HepG2 (cell line): Measurements from ENCODE around the gene PCSK6. TPM values are rescaled to one million over a fixed set of nuclear protein-coding genes. Genes with fewer than 3 reads are reported as not detected.

ENCODE experiments used
- CHD4 ChIP-seq: fragments of 200-600 bp; sonication (generic); IDR thresholded peaks from 2 replicates; pipeline ENCODE4 v1.7.0; 2017; ENCODE audit warnings: mild to moderate bottlenecking, low read length, borderline replicate concordance
- EP300 ChIP-seq, 3 experiments: sonication (generic) in 1 of 3; formaldehyde crosslinking in 1 of 3; IDR thresholded peaks; 2 replicates each; pipeline versions ENCODE4 v1.5.1 to v1.6.1; 2011 to 2020; ENCODE audit warnings: low read depth in 2 of 3, low read length in 2 of 3, borderline replicate concordance in 1 of 3, improper control_type of control experiment in 1 of 3, mild to moderate bottlenecking in 1 of 3, missing genetic modification reagents in 1 of 3, moderate library complexity in 1 of 3
- FIP1L1 ChIP-seq: fragments of 200-400 bp; formaldehyde crosslinking; IDR thresholded peaks from 2 replicates; pipeline ENCODE4 v1.6.1; 2018; ENCODE audit warnings: low read depth, mild to moderate bottlenecking, low read length, moderate library complexity, borderline replicate concordance; ENCODE audit not compliant: insufficient read depth
- FOSL1 ChIP-seq: sonication (generic); formaldehyde crosslinking; IDR thresholded peaks from 2 replicates; pipeline ENCODE4 v1.9.0; 2021; ENCODE audit warnings: missing genetic modification reagents, borderline replicate concordance
- HNRNPUL1 ChIP-seq: fragments of 200-400 bp; formaldehyde crosslinking; IDR thresholded peaks from 2 replicates; pipeline ENCODE4 v1.6.1; 2017; ENCODE audit warnings: low read depth, mild to moderate bottlenecking, low read length, moderate library complexity
- IRX3 ChIP-seq: sonication (generic); formaldehyde crosslinking; IDR thresholded peaks from 2 replicates; pipeline ENCODE4 v1.8.1; 2023; ENCODE audit warnings: mild to moderate bottlenecking, low read depth, missing genetic modification reagents, borderline replicate concordance
- NFATC3 ChIP-seq: sonication (generic); formaldehyde crosslinking; IDR thresholded peaks from 2 replicates; pipeline ENCODE4 v1.5.1; 2020; ENCODE audit warnings: mild to moderate bottlenecking, missing genetic modification reagents
- RBM22 ChIP-seq: fragments of 200-400 bp; formaldehyde crosslinking; optimal IDR thresholded peaks from 2 replicates; pipeline ENCODE3; 2017; ENCODE audit warnings: mild to moderate bottlenecking, low read length, moderate library complexity
- SALL2 ChIP-seq: sonication (generic); formaldehyde crosslinking; IDR thresholded peaks from 2 replicates; pipeline ENCODE4 v1.8.1; 2023; ENCODE audit warnings: mild to moderate bottlenecking, missing genetic modification reagents, inconsistent platforms
- SYNCRIP ChIP-seq: fragments of 200-400 bp; formaldehyde crosslinking; IDR thresholded peaks from 2 replicates; pipeline ENCODE4 v1.6.1; 2018; ENCODE audit warnings: mild to moderate bottlenecking, low read depth, low read length; ENCODE audit not compliant: insufficient read depth
- ZNF12 ChIP-seq: sonication (generic); formaldehyde crosslinking; IDR thresholded peaks from 2 replicates; pipeline ENCODE4 v1.5.0; 2020; ENCODE audit warnings: missing genetic modification reagents
- ZNF251 ChIP-seq: sonication (generic); formaldehyde crosslinking; IDR thresholded peaks from 2 replicates; pipeline ENCODE4 v1.9.0; 2021; ENCODE audit warnings: mild to moderate bottlenecking, missing genetic modification reagents
- ZNF382 ChIP-seq: sonication (generic); formaldehyde crosslinking; IDR thresholded peaks from 2 replicates; pipeline ENCODE4 v1.5.0; 2020; ENCODE audit warnings: missing genetic modification reagents, mild to moderate bottlenecking, borderline replicate concordance
- ZNF709 ChIP-seq: sonication (generic); formaldehyde crosslinking; IDR thresholded peaks from 2 replicates; pipeline ENCODE4 v1.5.0; 2020; ENCODE audit warnings: mild to moderate bottlenecking, missing genetic modification reagents
- polyA plus RNA-seq, 8 experiments: library from polyadenylated mRNA; depleted of rRNA in 3 of 8; stranded (reverse) in 7 of 8; unstranded in 1 of 8; fragments of >200 nt; fragmentation: Illumina TruSeq in 4 of 8; extraction: Trizol in 4 of 8; gene quantifications; 2 replicates each; pipeline versions ENCODE4 v1.2.1 to v1.2.3, GENCODE V29; 2011 to 2016; ENCODE audit warnings: low read depth in 4 of 8, missing spikeins in 1 of 8, mixed read lengths in 1 of 8; ENCODE audit not compliant: insufficient read depth in 1 of 8
- total RNA-seq, 5 experiments: library from RNA; depleted of rRNA; stranded (reverse); fragments of >200 nt; fragmentation: Illumina TruSeq; extraction: Trizol; gene quantifications; 2 replicates each; pipeline ENCODE4 v1.2.3, GENCODE V29; 2016; ENCODE audit warnings: low read depth in 1 of 5
- TF ChIP-seq, protein P1 (sequence below): sonication (generic); formaldehyde crosslinking; IDR thresholded peaks from 2 replicates; pipeline ENCODE4 v1.5.0; 2020; ENCODE audit warnings: mild to moderate bottlenecking, missing genetic modification reagents, borderline replicate concordance
- TF ChIP-seq, protein P2 (sequence below): sonication (generic); formaldehyde crosslinking; IDR thresholded peaks from 2 replicates; pipeline ENCODE4 v1.4.0; 2020; ENCODE audit warnings: missing genetic modification reagents
- TF ChIP-seq, protein P3 (sequence below): sonication (generic); formaldehyde crosslinking; IDR thresholded peaks from 2 replicates; pipeline ENCODE4 v1.5.0; 2020; ENCODE audit warnings: mild to moderate bottlenecking, missing genetic modification reagents, moderate library complexity

Gene PCSK6
- total and polyA plus RNA-seq, 2 of the 13 experiments (the other 11 are each of a cell fraction or from before 2014, with no cell fraction given) = 56.5 to 155 TPM

DNA sequence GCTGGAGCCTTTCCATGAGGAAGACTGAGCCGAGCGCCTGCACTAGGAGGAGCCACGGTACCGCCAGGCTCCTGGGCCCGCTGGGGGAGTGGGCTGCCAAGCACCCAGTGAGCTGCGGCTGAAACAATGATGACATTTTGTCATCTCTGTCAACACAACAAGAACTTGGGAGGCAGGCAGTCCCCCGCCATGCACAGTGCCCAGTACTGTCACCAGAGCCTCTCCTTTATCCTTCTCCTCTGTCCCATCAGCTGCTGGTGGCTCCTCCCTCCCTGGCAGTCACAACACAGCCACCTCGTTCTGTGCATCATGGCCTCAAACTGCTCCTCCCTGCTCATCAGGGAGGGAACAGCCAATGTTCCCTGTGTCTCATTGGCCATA lies 34.0 kb upstream of the PCSK6 start (continued):
- TF ChIP-seq, protein P1, sequence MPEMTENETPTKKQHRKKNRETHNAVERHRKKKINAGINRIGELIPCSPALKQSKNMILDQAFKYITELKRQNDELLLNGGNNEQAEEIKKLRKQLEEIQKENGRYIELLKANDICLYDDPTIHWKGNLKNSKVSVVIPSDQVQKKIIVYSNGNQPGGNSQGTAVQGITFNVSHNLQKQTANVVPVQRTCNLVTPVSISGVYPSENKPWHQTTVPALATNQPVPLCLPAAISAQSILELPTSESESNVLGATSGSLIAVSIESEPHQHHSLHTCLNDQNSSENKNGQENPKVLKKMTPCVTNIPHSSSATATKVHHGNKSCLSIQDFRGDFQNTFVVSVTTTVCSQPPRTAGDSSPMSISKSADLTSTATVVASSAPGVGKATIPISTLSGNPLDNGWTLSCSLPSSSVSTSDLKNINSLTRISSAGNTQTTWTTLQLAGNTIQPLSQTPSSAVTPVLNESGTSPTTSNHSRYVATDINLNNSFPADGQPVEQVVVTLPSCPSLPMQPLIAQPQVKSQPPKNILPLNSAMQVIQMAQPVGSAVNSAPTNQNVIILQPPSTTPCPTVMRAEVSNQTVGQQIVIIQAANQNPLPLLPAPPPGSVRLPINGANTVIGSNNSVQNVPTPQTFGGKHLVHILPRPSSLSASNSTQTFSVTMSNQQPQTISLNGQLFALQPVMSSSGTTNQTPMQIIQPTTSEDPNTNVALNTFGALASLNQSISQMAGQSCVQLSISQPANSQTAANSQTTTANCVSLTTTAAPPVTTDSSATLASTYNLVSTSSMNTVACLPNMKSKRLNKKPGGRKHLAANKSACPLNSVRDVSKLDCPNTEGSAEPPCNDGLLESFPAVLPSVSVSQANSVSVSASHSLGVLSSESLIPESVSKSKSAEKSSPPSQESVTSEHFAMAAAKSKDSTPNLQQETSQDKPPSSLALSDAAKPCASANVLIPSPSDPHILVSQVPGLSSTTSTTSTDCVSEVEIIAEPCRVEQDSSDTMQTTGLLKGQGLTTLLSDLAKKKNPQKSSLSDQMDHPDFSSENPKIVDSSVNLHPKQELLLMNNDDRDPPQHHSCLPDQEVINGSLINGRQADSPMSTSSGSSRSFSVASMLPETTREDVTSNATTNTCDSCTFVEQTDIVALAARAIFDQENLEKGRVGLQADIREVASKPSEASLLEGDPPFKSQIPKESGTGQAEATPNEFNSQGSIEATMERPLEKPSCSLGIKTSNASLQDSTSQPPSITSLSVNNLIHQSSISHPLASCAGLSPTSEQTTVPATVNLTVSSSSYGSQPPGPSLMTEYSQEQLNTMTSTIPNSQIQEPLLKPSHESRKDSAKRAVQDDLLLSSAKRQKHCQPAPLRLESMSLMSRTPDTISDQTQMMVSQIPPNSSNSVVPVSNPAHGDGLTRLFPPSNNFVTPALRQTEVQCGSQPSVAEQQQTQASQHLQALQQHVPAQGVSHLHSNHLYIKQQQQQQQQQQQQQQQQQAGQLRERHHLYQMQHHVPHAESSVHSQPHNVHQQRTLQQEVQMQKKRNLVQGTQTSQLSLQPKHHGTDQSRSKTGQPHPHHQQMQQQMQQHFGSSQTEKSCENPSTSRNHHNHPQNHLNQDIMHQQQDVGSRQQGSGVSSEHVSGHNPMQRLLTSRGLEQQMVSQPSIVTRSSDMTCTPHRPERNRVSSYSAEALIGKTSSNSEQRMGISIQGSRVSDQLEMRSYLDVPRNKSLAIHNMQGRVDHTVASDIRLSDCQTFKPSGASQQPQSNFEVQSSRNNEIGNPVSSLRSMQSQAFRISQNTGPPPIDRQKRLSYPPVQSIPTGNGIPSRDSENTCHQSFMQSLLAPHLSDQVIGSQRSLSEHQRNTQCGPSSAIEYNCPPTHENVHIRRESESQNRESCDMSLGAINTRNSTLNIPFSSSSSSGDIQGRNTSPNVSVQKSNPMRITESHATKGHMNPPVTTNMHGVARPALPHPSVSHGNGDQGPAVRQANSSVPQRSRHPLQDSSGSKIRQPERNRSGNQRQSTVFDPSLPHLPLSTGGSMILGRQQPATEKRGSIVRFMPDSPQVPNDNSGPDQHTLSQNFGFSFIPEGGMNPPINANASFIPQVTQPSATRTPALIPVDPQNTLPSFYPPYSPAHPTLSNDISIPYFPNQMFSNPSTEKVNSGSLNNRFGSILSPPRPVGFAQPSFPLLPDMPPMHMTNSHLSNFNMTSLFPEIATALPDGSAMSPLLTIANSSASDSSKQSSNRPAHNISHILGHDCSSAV (CRISPR knock-in tag) = no peak
- TF ChIP-seq FIP1L1 (no peak), EP300 (IDR thresholded peaks at IDR 0.05; ENCODE audit: low read depth in 2 of 2, low read length in 2 of 2) (no peak), EP300 (CRISPR knock-in tag; IDR thresholded peaks at IDR 0.05; ENCODE audit: borderline replicate concordance) (no peak), ZNF12 (CRISPR knock-in tag) (no peak), HNRNPUL1 (no peak), SALL2 (CRISPR knock-in tag) (no peak), FOSL1 (CRISPR knock-in tag) (no peak), ZNF709 (CRISPR knock-in tag) (no peak), IRX3 (no peak), NFATC3 (CRISPR knock-in tag) (no peak), SYNCRIP (no peak), CHD4 (no peak), ZNF251 (no peak), RBM22 (no peak), ZNF382 (CRISPR knock-in tag) (no peak)
- TF ChIP-seq, protein P2, sequence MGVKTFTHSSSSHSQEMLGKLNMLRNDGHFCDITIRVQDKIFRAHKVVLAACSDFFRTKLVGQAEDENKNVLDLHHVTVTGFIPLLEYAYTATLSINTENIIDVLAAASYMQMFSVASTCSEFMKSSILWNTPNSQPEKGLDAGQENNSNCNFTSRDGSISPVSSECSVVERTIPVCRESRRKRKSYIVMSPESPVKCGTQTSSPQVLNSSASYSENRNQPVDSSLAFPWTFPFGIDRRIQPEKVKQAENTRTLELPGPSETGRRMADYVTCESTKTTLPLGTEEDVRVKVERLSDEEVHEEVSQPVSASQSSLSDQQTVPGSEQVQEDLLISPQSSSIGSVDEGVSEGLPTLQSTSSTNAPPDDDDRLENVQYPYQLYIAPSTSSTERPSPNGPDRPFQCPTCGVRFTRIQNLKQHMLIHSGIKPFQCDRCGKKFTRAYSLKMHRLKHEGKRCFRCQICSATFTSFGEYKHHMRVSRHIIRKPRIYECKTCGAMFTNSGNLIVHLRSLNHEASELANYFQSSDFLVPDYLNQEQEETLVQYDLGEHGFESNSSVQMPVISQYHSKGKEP (CRISPR knock-in tag) = no peak
- TF ChIP-seq, protein P3, sequence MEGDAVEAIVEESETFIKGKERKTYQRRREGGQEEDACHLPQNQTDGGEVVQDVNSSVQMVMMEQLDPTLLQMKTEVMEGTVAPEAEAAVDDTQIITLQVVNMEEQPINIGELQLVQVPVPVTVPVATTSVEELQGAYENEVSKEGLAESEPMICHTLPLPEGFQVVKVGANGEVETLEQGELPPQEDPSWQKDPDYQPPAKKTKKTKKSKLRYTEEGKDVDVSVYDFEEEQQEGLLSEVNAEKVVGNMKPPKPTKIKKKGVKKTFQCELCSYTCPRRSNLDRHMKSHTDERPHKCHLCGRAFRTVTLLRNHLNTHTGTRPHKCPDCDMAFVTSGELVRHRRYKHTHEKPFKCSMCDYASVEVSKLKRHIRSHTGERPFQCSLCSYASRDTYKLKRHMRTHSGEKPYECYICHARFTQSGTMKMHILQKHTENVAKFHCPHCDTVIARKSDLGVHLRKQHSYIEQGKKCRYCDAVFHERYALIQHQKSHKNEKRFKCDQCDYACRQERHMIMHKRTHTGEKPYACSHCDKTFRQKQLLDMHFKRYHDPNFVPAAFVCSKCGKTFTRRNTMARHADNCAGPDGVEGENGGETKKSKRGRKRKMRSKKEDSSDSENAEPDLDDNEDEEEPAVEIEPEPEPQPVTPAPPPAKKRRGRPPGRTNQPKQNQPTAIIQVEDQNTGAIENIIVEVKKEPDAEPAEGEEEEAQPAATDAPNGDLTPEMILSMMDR (CRISPR knock-in tag) = peak; percentile 23; the same call in 1 of the 2 replicates
